H9 (cell line): ENCODE results near the gene DEUP1. TPM values are rescaled to one million over a fixed set of nuclear protein-coding genes. Genes with fewer than 3 reads are reported as not detected.

Experiments
- DNase-seq: peaks from one replicate; pipeline ENCODE4 v3.0.0-alpha.2; 2017
- H2AFZ ChIP-seq: one replicate; pipeline ENCODE4 v1.6.1; 2013; ENCODE audit warnings: mild to moderate bottlenecking, low read length, control low read depth, moderate library complexity
- H2AK5ac ChIP-seq: 2 replicates; pipeline ENCODE4 v1.6.1; 2013; ENCODE audit warnings: low read length, control low read depth, mixed read lengths; ENCODE audit not compliant: insufficient read length
- H2BK120ac ChIP-seq: one replicate; pipeline ENCODE4 v1.6.1; 2013; ENCODE audit warnings: low read depth, mild to moderate bottlenecking, low read length, control low read depth, inconsistent platforms; ENCODE audit not compliant: poor library complexity, severe bottlenecking
- H2BK12ac ChIP-seq: 2 replicates; pipeline ENCODE4 v1.6.1; 2013; ENCODE audit warnings: low read length, control low read depth, mixed read lengths, low read depth; ENCODE audit not compliant: insufficient read length
- H2BK15ac ChIP-seq: 2 replicates; pipeline ENCODE4 v1.6.1; 2013; ENCODE audit warnings: low read depth, low read length, control low read depth
- H2BK20ac ChIP-seq: one replicate; pipeline ENCODE4 v1.6.1; 2013; ENCODE audit warnings: low read depth, mild to moderate bottlenecking, low read length, control low read depth, inconsistent platforms; ENCODE audit not compliant: poor library complexity, severe bottlenecking
- H2BK5ac ChIP-seq: 2 replicates; pipeline ENCODE4 v1.6.1; 2013; ENCODE audit warnings: low read length, control low read depth, mixed read lengths; ENCODE audit not compliant: insufficient read length
- H3K14ac ChIP-seq: 2 replicates; pipeline ENCODE4 v1.6.1; 2013; ENCODE audit warnings: low read length, control low read depth; ENCODE audit not compliant: insufficient read depth
- H3K18ac ChIP-seq: 2 replicates; pipeline ENCODE4 v1.6.1; 2013; ENCODE audit warnings: low read depth, mild to moderate bottlenecking, mixed read lengths, low read length, control low read depth; ENCODE audit not compliant: insufficient read length
- H3K23ac ChIP-seq: 2 replicates; pipeline ENCODE4 v1.6.1; 2013; ENCODE audit warnings: low read length, control low read depth, mixed read lengths, low read depth; ENCODE audit not compliant: insufficient read length
- H3K23me2 ChIP-seq: 2 replicates; pipeline ENCODE4 v1.6.1; 2013; ENCODE audit warnings: low read depth, mild to moderate bottlenecking, mixed read lengths, low read length, control low read depth; ENCODE audit not compliant: insufficient read length, poor library complexity, severe bottlenecking
- H3K27ac ChIP-seq: 2 replicates; pipeline ENCODE4 v1.5.1; 2013; ENCODE audit warnings: low read length, control low read depth, mixed read lengths, low read depth; ENCODE audit not compliant: insufficient read length
- H3K27me3 ChIP-seq: 2 replicates; pipeline ENCODE4 v1.6.1; 2013; ENCODE audit warnings: low read length, control low read depth, inconsistent platforms; ENCODE audit not compliant: insufficient read depth
- H3K4ac ChIP-seq: 2 replicates; pipeline ENCODE4 v1.6.1; 2013; ENCODE audit warnings: low read depth, mild to moderate bottlenecking, control low read depth, inconsistent platforms, low read length, moderate library complexity
- H3K4me1 ChIP-seq: 2 replicates; pipeline ENCODE4 v1.6.1; 2013; ENCODE audit warnings: low read length, control low read depth, inconsistent platforms; ENCODE audit not compliant: insufficient read depth
- H3K4me2 ChIP-seq: 2 replicates; pipeline ENCODE4 v1.6.1; 2013; ENCODE audit warnings: low read length, control low read depth, mixed read lengths; ENCODE audit not compliant: insufficient read length, insufficient read depth
- H3K56ac ChIP-seq: 2 replicates; pipeline ENCODE4 v1.6.1; 2013; ENCODE audit warnings: low read depth, mild to moderate bottlenecking, mixed read lengths, low read length, control low read depth; ENCODE audit not compliant: insufficient read length
- H3K79me1 ChIP-seq: 2 replicates; pipeline ENCODE4 v1.6.1; 2013; ENCODE audit warnings: low read depth, mild to moderate bottlenecking, moderate library complexity, low read length, control low read depth, inconsistent platforms; ENCODE audit not compliant: insufficient read depth, poor library complexity, severe bottlenecking
- H3K79me2 ChIP-seq: 2 replicates; pipeline ENCODE4 v1.6.1; 2013; ENCODE audit warnings: low read length, control low read depth, inconsistent platforms; ENCODE audit not compliant: insufficient read depth
- H3K9ac ChIP-seq: 2 replicates; pipeline ENCODE4 v1.6.1; 2013; ENCODE audit warnings: low read length, control low read depth, mixed read lengths; ENCODE audit not compliant: insufficient read length; ENCODE audit errors: extremely low read depth
- H3K9me3 ChIP-seq: one replicate; pipeline ENCODE4 v1.6.1; 2013; ENCODE audit warnings: low read depth, low read length, inconsistent platforms; ENCODE audit not compliant: control insufficient read depth
- H3T11ph ChIP-seq: one replicate; pipeline ENCODE4 v1.6.1; 2013; ENCODE audit warnings: mild to moderate bottlenecking, low read length, control low read depth, inconsistent platforms
- H4K20me1 ChIP-seq: one replicate; pipeline ENCODE4 v1.6.1; 2013; ENCODE audit not compliant: control insufficient read depth, insufficient read length, insufficient read depth
- H4K5ac ChIP-seq: 2 replicates; pipeline ENCODE4 v1.6.1; 2013; ENCODE audit warnings: low read depth, mild to moderate bottlenecking, mixed read lengths, low read length, control low read depth; ENCODE audit not compliant: insufficient read length
- H4K8ac ChIP-seq: replicated peaks from 2 replicates; pipeline ENCODE4 v1.6.1; 2013; ENCODE audit warnings: low read length, control low read depth, mixed read lengths, low read depth; ENCODE audit not compliant: insufficient read length
- H4K91ac ChIP-seq: 2 replicates; pipeline ENCODE4 v1.6.1; 2013; ENCODE audit warnings: low read depth, mild to moderate bottlenecking, moderate library complexity, mixed read lengths, low read length, control low read depth; ENCODE audit not compliant: insufficient read length
- H3K27ac Mint-ChIP-seq, 3 experiments: 2 replicates in 2 of 3; 3 replicates in 1 of 3; pipeline ENCODE4 v1.8.0; 2020 to 2021; ENCODE audit warnings: mixed read lengths in 3 of 3, mild to moderate bottlenecking in 1 of 3, moderate library complexity in 1 of 3
- H3K27me3 Mint-ChIP-seq: 2 replicates; pipeline ENCODE4 v1.8.0; 2021; ENCODE audit warnings: low read depth, mild to moderate bottlenecking, moderate library complexity, mixed read lengths
- H3K36me3 Mint-ChIP-seq, 3 experiments: 2 replicates in 2 of 3; 3 replicates in 1 of 3; pipeline ENCODE4 v1.8.0; 2020 to 2021; ENCODE audit warnings: low read depth in 3 of 3, mixed read lengths in 3 of 3; ENCODE audit not compliant: insufficient read depth in 1 of 3
- H3K4me1 Mint-ChIP-seq, 2 experiments: 2 replicates each; pipeline ENCODE4 v1.8.0; 2020; ENCODE audit warnings: mixed read lengths in 2 of 2
- H3K4me3 Mint-ChIP-seq, 2 experiments: 2 replicates in 1 of 2; 3 replicates in 1 of 2; pipeline ENCODE4 v1.8.0; 2020 to 2021; ENCODE audit warnings: mild to moderate bottlenecking in 2 of 2, mixed read lengths in 2 of 2, moderate library complexity in 1 of 2
- H3K9me3 Mint-ChIP-seq, 2 experiments: 2 replicates in 1 of 2; 3 replicates in 1 of 2; pipeline ENCODE4 v1.8.0; 2020; ENCODE audit warnings: mild to moderate bottlenecking in 2 of 2, mixed read lengths in 2 of 2, moderate library complexity in 1 of 2
- WGBS: extraction: QIAGEN DNeasy Blood & Tissue Kit; methylation state at CpG from one replicate; pipeline ENCODE4 v1.1.7; 2013; ENCODE audit warnings: missing lambda C conversion rate, low lambda C conversion rate, mixed read lengths; ENCODE audit not compliant: insufficient read length; ENCODE audit errors: extremely low coverage; 5-methylcytosine and 5-hydroxymethylcytosine counted together
- total RNA-seq: library from RNA; stranded (reverse); gene quantifications from 2 replicates; pipeline ENCODE4 v1.2.1, GENCODE V29; 2021
- TF ChIP-seq, protein P1 (sequence below): fragments of 200-600 bp; sonication (generic); conservative IDR thresholded peaks from 3 replicates; pipeline ENCODE4 v1.8.0; 2021; ENCODE audit warnings: antibody characterized with exemption, mild to moderate bottlenecking

Gene DEUP1
- total RNA-seq, 1 experiment from 2014 or later, result 0.22 TPM

GRCh38 chr11:93324500-93324899 lies 6.0 kb upstream of the DEUP1 start:
- H3K36me3 Mint-ChIP-seq, result no peaks in the 10 kb centered on the region; a peak in 1 of 7 replicates
- H3K9me3 Mint-ChIP-seq, result peaks cover 4% of the 10 kb centered on the region in 2 experiments; a peak in 3 of 5 replicates
- Histone ChIP-seq H3K4me2 (no peak overlapping the region), H2BK20ac (no peak overlapping the region), H3K14ac (no peak overlapping the region), H3K9me3 (no peaks in the 10 kb centered on the region), H2AK5ac (no peak overlapping the region), H3K4me1 (no peaks in the 10 kb centered on the region), H3K56ac (no peak overlapping the region), H3T11ph (no peak overlapping the region), H3K79me2 (no peaks in the 10 kb centered on the region), H3K27me3 (no peaks in the 10 kb centered on the region), H3K23me2 (no peaks in the 10 kb centered on the region), H4K8ac (no peak overlapping the region), H3K79me1 (no peaks in the 10 kb centered on the region), H2BK120ac (no peak overlapping the region), H3K27ac (no peak overlapping the region), H2AFZ (no peak overlapping the region), H4K20me1 (no peaks in the 10 kb centered on the region), H4K91ac (no peak overlapping the region), H3K23ac (no peak overlapping the region), H2BK5ac (no peak overlapping the region), H2BK15ac (no peak overlapping the region), H3K18ac (no peak overlapping the region), H3K9ac (no peak overlapping the region), H3K4ac (no peak overlapping the region), H4K5ac (no peak overlapping the region), H2BK12ac (no peak overlapping the region)
- DNase-seq, result no peak
- H3K27ac Mint-ChIP-seq, result no peak overlapping the region
- H3K4me3 Mint-ChIP-seq, result no peak overlapping the region
- whole genome bisulfite sequencing, result no CpG with 5 or more reads among the region's 3 CpGs
- H3K4me1 Mint-ChIP-seq, result peaks cover 0 to 2% of the 10 kb centered on the region in 2 experiments; a peak in 1 of 4 replicates
- H3K27me3 Mint-ChIP-seq, result peaks cover 10% of the 10 kb centered on the region
- TF ChIP-seq, protein P1, sequence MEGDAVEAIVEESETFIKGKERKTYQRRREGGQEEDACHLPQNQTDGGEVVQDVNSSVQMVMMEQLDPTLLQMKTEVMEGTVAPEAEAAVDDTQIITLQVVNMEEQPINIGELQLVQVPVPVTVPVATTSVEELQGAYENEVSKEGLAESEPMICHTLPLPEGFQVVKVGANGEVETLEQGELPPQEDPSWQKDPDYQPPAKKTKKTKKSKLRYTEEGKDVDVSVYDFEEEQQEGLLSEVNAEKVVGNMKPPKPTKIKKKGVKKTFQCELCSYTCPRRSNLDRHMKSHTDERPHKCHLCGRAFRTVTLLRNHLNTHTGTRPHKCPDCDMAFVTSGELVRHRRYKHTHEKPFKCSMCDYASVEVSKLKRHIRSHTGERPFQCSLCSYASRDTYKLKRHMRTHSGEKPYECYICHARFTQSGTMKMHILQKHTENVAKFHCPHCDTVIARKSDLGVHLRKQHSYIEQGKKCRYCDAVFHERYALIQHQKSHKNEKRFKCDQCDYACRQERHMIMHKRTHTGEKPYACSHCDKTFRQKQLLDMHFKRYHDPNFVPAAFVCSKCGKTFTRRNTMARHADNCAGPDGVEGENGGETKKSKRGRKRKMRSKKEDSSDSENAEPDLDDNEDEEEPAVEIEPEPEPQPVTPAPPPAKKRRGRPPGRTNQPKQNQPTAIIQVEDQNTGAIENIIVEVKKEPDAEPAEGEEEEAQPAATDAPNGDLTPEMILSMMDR, result no peak
